C4-2B (cell line): Measurements from ENCODE around the gene NADSYN1.

Experiments used
- ZFX ChIP-seq: fragments of 450-650 bp; IDR thresholded peaks from 2 replicates; pipeline ENCODE4 v1.6.1; 2017
- TF ChIP-seq, protein P1 (sequence below): fragments of 450-650 bp; conservative IDR thresholded peaks from 2 replicates; pipeline ENCODE4 v1.5.1; 2017; ENCODE audit warnings: mild to moderate bottlenecking

- TF ChIP-seq, protein P1, sequence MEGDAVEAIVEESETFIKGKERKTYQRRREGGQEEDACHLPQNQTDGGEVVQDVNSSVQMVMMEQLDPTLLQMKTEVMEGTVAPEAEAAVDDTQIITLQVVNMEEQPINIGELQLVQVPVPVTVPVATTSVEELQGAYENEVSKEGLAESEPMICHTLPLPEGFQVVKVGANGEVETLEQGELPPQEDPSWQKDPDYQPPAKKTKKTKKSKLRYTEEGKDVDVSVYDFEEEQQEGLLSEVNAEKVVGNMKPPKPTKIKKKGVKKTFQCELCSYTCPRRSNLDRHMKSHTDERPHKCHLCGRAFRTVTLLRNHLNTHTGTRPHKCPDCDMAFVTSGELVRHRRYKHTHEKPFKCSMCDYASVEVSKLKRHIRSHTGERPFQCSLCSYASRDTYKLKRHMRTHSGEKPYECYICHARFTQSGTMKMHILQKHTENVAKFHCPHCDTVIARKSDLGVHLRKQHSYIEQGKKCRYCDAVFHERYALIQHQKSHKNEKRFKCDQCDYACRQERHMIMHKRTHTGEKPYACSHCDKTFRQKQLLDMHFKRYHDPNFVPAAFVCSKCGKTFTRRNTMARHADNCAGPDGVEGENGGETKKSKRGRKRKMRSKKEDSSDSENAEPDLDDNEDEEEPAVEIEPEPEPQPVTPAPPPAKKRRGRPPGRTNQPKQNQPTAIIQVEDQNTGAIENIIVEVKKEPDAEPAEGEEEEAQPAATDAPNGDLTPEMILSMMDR: no peak
- no peak for TF ChIP-seq ZFX
These were observed 2.5 kb upstream of the NADSYN1 start for GRCh38 chr11:71450507-71450906.
